Measurements from ENCODE around the gene BET1L.

Gene BET1L

DNA sequence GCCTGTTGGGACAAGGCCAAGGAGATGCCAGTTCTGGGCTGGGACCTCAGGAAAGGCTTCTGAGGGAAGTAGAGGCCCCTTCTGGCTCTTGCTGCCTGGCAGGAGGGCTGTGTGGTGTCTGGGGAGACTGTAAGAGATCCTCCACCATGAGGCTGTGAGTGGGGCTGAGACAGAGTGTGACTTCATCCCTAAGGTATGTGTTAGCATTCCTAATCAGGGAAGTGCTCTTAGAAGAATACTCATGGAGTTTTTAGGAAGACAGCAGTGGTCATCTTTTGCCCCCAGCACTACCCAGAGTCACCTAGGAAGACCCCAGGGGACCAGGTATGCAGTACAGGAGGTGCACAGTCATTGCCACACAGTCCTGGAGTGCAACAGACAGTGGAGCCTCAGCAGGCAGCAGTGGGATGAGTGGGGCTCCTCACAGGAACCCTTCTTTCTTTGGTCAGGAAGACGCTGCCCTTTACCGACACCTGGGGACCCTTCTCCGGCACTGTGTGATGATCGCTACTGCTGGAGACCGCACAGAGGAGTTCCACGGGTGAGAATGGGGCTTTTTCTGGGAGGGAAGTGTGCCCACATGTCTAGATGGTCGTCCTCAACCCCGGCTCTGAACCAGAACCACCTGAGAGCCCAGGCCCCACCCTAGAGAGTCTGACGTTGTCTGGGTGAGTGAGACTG lies 3.1 kb upstream of the BET1L start:
- no peak for DNase-seq (ENCODE audit: low read depth in 2 of 2)

- DNase-seq (ENCODE audit: low read depth in 2 of 2), result no peak
Measured at GRCh38 chr11:209275-210121, 2.3 kb upstream of the BET1L start.

DNA sequence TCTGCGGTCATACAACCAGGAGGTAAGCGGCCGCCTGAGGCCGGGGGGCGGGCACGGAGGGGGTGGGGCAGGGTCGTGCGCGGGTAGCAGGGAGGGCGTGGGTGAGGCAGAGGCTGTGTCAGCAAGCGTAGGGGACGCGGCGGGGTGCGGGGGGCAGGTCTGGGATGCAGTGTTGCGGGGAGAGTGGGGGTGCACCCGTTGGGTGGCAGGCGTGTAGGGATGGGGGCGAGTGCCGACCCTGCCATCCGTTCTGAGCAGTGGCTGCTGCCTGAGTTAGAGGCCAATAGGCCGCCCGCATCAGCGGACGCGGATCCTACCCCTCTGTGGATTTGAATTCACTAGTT lies 1.7 kb upstream of the BET1L start:
- no peak for DNase-seq (ENCODE audit: low read depth in 2 of 2)

GRCh38 chr11:208181-208916 lies 1.1 kb upstream of the BET1L start:
- DNase-seq (ENCODE audit: low read depth in 2 of 2), result peak; percentile 60 to 63

GRCh38 chr11:207863-208180 lies 623 bp upstream of the BET1L start:
- DNase-seq (ENCODE audit: low read depth in 2 of 2), result no peak

DNA sequence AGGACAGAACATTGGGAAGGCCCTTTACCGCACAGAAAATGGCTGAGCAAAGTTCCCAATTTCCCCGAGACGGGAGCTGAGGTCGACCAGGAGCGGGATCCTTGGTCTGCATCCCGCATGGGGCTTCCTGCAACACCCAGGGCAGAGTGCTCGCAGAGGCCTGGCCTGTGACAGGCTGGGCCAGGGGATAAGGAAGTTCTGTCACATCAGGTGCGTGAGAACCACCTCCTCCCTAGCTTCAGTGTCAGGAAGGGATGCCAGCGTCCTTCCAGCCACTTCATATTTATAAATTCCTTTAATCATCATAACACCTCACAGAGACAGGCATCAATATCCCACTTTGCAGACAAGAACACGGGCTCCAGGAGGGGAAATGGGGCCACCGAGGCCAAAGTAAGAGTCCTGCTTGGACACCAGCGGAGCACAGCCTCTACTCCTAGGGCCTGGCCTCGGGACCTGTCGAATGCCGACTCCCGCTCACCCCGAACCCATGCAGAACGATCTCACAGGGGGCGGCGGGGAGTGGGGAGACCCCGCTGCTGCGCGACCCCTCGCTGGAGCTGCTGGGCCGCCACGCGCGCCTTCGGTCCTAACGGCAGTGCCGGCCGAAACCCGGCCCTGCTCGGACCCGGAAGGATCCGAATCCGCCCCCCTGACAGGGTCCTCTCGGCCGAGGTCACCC lies 532 bp downstream of the BET1L start:
- DNase-seq (ENCODE audit: low read depth in 2 of 2), result no peak

- no peak for DNase-seq (ENCODE audit: low read depth in 2 of 2)
Measured at GRCh38 chr11:206002-206384, 1.2 kb downstream of the BET1L start.

DNA sequence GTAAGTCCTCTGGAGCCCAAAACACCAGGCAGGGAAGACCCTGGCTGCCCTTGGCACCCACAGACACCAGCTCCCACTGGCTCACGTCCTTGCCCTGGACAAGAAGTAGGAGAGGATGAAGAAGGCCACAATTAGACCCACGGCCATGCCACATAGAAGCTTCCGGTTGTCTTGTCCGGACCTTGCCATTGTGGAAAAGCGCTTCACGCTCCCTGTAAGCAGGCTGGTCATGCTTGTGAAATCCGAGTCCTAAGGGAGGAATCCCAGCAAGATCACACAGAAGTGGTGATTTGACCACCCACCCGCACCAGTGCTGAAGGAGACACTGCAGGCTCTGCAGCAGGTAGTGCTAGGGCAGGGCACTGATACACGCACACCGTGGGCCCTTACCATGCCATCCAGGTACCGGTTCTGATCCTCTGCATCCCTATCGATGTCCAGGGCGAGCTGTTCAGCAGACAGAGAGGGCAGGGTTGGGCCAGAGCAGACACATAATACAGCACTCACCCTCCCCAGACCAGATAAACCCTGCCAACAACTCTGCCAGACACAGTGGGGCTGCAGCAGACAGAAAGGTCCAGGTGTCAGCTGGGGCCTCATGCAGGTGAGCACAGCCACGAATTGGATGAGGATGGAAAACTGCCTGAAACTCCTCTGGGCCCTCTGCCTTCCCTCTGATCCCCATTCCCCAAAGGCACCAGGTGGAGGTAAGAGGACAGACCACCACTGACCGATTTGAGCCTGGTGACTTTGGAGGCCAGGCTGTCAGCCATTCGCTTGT lies 1.8 kb downstream of the BET1L start:
- DNase-seq (ENCODE audit: low read depth in 2 of 2), result no peak

- DNase-seq (ENCODE audit: low read depth in 2 of 2), result no peak
Measured at GRCh38 chr11:204587-205109, 2.6 kb downstream of the BET1L start.

DNA sequence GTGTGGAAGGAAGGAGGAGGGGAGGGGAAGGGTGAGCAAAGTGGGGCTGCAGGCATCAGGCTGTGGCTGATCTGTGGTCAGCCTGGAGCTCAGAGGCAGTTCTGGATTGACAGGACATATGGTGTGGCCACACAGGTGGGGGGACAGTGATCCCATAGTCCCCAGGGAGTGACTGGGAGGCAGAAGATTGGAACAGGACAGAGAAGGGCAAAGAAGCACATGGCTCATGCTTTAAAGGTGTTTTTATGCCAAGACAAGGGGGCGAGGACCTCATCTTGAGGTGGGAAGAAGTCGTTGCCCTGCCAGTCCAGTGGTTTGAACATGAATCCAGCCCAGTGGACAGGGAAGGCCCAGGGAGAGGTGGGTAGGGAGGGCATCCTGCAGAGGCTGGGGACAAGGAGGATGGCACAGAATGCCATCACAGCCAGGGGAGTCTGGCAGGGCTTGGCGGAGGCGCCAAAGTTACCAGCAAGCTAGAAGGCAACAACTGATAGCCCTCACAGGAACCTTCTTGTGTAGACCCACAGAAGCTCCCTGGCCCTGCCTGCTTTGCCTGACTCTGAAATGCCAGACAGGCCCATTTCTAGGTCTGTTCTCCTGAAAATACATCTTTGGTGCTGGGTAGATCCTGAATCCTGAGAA lies 3.1 kb downstream of the BET1L start:
- DNase-seq (ENCODE audit: low read depth in 2 of 2), result no peak

GRCh38 chr11:203056-203944 lies 3.9 kb downstream of the BET1L start:
- DNase-seq (ENCODE audit: low read depth in 2 of 2), result no peak

- DNase-seq (ENCODE audit: low read depth in 2 of 2), result no peak
Measured at GRCh38 chr11:202490-202889, 4.7 kb downstream of the BET1L start.

- DNase-seq (ENCODE audit: low read depth in 2 of 2), result no peak
Measured at GRCh38 chr11:201966-202365, 5.2 kb downstream of the BET1L start.

GRCh38 chr11:200224-201003 lies 6.8 kb downstream of the BET1L start:
- no peak for DNase-seq (ENCODE audit: low read depth in 2 of 2)

DNA sequence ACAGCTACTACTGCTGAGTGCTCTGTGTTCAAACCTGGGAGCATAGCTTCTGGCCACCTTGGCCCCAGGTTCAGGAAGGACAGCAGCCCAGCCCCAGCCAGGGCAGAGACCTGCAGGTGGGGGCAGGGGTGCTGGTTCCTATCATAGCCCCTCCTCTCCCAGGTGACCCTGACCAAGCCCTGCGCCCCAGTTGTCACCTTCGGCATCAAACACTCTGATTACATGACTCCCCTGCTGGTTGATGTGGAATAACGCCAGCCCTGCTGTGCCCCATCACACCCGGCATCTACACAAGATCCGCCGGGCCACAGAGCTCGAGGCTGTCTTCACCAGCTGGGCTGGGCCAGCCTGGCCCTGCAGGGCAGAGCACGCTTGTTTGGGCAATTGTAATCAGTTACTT lies 7.4 kb downstream of the BET1L start:
- no peak for DNase-seq (ENCODE audit: low read depth in 2 of 2)

- DNase-seq (ENCODE audit: low read depth in 2 of 2), result no peak
Measured at GRCh38 chr11:199004-199581, 8.1 kb downstream of the BET1L start.

DNA sequence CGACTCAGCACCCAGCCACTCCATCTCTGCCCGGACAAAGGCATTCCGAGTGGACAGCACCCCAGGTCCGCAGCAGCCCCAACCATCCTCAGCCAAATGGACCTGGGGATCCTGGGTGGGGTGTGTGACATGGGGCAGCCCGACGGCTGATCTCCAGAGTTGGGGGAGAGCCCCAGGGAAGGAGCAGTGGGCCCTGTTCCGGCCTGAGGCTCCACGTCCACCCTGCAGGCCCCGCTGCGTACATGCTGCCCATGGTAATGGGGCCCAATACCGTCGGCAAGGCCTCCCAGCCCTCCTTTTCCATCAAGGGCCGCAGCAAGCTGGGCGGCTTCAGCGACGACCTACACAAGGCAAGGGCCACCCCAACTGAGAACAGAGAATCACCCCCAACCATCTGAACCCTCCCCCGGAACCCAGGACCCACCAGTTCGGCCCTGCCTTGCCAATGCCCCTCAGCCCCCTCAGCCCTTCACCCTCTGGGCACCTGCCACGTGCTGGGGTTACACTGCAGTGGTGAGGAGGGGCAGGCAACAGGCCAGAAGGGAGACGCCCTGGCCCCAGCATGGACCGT lies 8.9 kb downstream of the BET1L start:
- DNase-seq (ENCODE audit: low read depth in 2 of 2), result no peak

GRCh38 chr11:197741-198235 lies 9.4 kb downstream of the BET1L start:
- DNase-seq (ENCODE audit: low read depth in 2 of 2), result no peak
